ENCODE data around the gene MRFAP1.

Gene MRFAP1

GRCh38 chr4:6673660-6674499 is 33.4 kb downstream of the MRFAP1 start:
- peaks cover 32% of the 10 kb centered on the region for H3K4me1 ChIP-seq
- no peaks in the 10 kb centered on the region for H3K27me3 ChIP-seq (ENCODE audit: low read depth)
- peak overlapping the region; percentile 47 for H3K4me3 ChIP-seq
- peaks cover 18% of the 10 kb centered on the region for H3K36me3 ChIP-seq (replicated peaks)
- peak; percentile 89 to 94 for DNase-seq (ENCODE audit: low spot score in 2 of 2)
- in situ Hi-C loops (cut with MboI; ENCODE audit: low sequenced_read_pairs) = no loop called here
- H3K9me3 ChIP-seq = no peaks in the 10 kb centered on the region; the same call in 1 of the 2 replicates

GRCh38 chr4:6674500-6675149 is 34.1 kb downstream of the MRFAP1 start:
- Histone ChIP-seq H3K27me3 (ENCODE audit: low read depth) (no peaks in the 10 kb centered on the region), H3K4me1 (peaks cover 32% of the 10 kb centered on the region), H3K4me3 (peak overlapping the region; percentile 47), H3K36me3 (replicated peaks) (peaks cover 18% of the 10 kb centered on the region), H3K9me3 (no peaks in the 10 kb centered on the region; the same call in 1 of the 2 replicates)
- peak; percentile 45 to 51 for DNase-seq (ENCODE audit: low spot score in 2 of 2)
- in situ Hi-C loops (cut with MboI; ENCODE audit: low sequenced_read_pairs) = no loop called here

- Histone ChIP-seq H3K9me3 (no peaks in the 10 kb centered on the region; the same call in 1 of the 2 replicates), H3K27me3 (ENCODE audit: low read depth) (no peaks in the 10 kb centered on the region), H3K36me3 (replicated peaks) (peaks cover 18% of the 10 kb centered on the region), H3K4me3 (peak overlapping the region; percentile 9; the same call in 1 of the 2 replicates), H3K4me1 (peaks cover 32% of the 10 kb centered on the region)
- in situ Hi-C loops (cut with MboI; ENCODE audit: low sequenced_read_pairs) = no loop called here
- DNase-seq (ENCODE audit: low spot score in 2 of 2) = no peak
These were observed 36.5 kb downstream of the MRFAP1 start for GRCh38 chr4:6676722-6677558.

- no peaks in the 10 kb centered on the region for H3K9me3 ChIP-seq
- H3K4me1 ChIP-seq = peaks cover 20% of the 10 kb centered on the region
- H3K36me3 ChIP-seq (replicated peaks) = peaks cover 14% of the 10 kb centered on the region
- H3K4me3 ChIP-seq = no peak overlapping the region
- in situ Hi-C loops (cut with MboI; ENCODE audit: low sequenced_read_pairs) = no loop called here
- peak in 1 of 2 experiments; percentile 35 for DNase-seq (ENCODE audit: low spot score in 2 of 2)
- no peaks in the 10 kb centered on the region for H3K27me3 ChIP-seq (ENCODE audit: low read depth)
These were observed 40.0 kb downstream of the MRFAP1 start for GRCh38 chr4:6680372-6681034.

- Histone ChIP-seq H3K27me3 (ENCODE audit: low read depth) (no peaks in the 10 kb centered on the region), H3K36me3 (replicated peaks) (peaks cover 7% of the 10 kb centered on the region), H3K9me3 (no peaks in the 10 kb centered on the region), H3K4me3 (no peak overlapping the region), H3K4me1 (peaks cover 13% of the 10 kb centered on the region)
- in situ Hi-C loops (cut with MboI; ENCODE audit: low sequenced_read_pairs) = no loop called here
- DNase-seq (ENCODE audit: low spot score in 2 of 2) = no peak
These were observed 40.7 kb downstream of the MRFAP1 start for GRCh38 chr4:6681191-6681590.

- in situ Hi-C loops (cut with MboI; ENCODE audit: low sequenced_read_pairs) = no loop called here
- Histone ChIP-seq H3K27me3 (ENCODE audit: low read depth) (no peaks in the 10 kb centered on the region), H3K9me3 (peaks cover 3% of the 10 kb centered on the region; the same call in 1 of the 2 replicates), H3K36me3 (replicated peaks) (no peaks in the 10 kb centered on the region), H3K4me1 (no peaks in the 10 kb centered on the region), H3K4me3 (no peak overlapping the region)
- DNase-seq (ENCODE audit: low spot score in 2 of 2) = no peak
These were observed 42.5 kb downstream of the MRFAP1 start for GRCh38 chr4:6682862-6683590.

- H3K4me1 ChIP-seq = no peaks in the 10 kb centered on the region
- in situ Hi-C loops (cut with MboI; ENCODE audit: low sequenced_read_pairs) = no loop called here
- H3K27me3 ChIP-seq (ENCODE audit: low read depth) = no peaks in the 10 kb centered on the region
- H3K36me3 ChIP-seq (replicated peaks) = no peaks in the 10 kb centered on the region
- no peak for DNase-seq (ENCODE audit: low spot score in 2 of 2)
- H3K4me3 ChIP-seq = no peak overlapping the region
- H3K9me3 ChIP-seq = peaks cover 3% of the 10 kb centered on the region; the same call in 1 of the 2 replicates
These were observed 44.2 kb downstream of the MRFAP1 start for GRCh38 chr4:6684656-6685055.

- in situ Hi-C loops (cut with MboI; ENCODE audit: low sequenced_read_pairs) = no loop called here
- Histone ChIP-seq H3K36me3 (replicated peaks) (no peaks in the 10 kb centered on the region), H3K4me1 (no peaks in the 10 kb centered on the region), H3K4me3 (no peak overlapping the region), H3K27me3 (ENCODE audit: low read depth) (no peaks in the 10 kb centered on the region), H3K9me3 (peaks cover 3% of the 10 kb centered on the region; the same call in 1 of the 2 replicates)
- no peak for DNase-seq (ENCODE audit: low spot score in 2 of 2)
These were observed 45.8 kb downstream of the MRFAP1 start for GRCh38 chr4:6686104-6686787.

- no peaks in the 10 kb centered on the region for H3K27me3 ChIP-seq (ENCODE audit: low read depth)
- no peak overlapping the region for H3K4me3 ChIP-seq
- H3K36me3 ChIP-seq (replicated peaks) = no peaks in the 10 kb centered on the region
- H3K4me1 ChIP-seq = no peaks in the 10 kb centered on the region
- DNase-seq (ENCODE audit: low spot score in 2 of 2) = no peak
- in situ Hi-C loops (cut with MboI; ENCODE audit: low sequenced_read_pairs) = no loop called here
- peaks cover 3% of the 10 kb centered on the region; the same call in 1 of the 2 replicates for H3K9me3 ChIP-seq
These were observed 47.7 kb downstream of the MRFAP1 start for GRCh38 chr4:6687947-6688878.

GRCh38 chr4:6688879-6689505 is 48.5 kb downstream of the MRFAP1 start:
- Histone ChIP-seq H3K36me3 (replicated peaks) (no peaks in the 10 kb centered on the region), H3K9me3 (peaks cover 3% of the 10 kb centered on the region; the same call in 1 of the 2 replicates), H3K4me3 (no peak overlapping the region), H3K4me1 (no peaks in the 10 kb centered on the region), H3K27me3 (ENCODE audit: low read depth) (no peaks in the 10 kb centered on the region)
- DNase-seq (ENCODE audit: low spot score in 2 of 2) = peak in 1 of 2 experiments; percentile 41
- in situ Hi-C loops (cut with MboI; ENCODE audit: low sequenced_read_pairs) = no loop called here

- Histone ChIP-seq H3K9me3 (peaks cover 3% of the 10 kb centered on the region; the same call in 1 of the 2 replicates), H3K36me3 (replicated peaks) (no peaks in the 10 kb centered on the region), H3K4me1 (no peaks in the 10 kb centered on the region), H3K4me3 (no peak overlapping the region), H3K27me3 (ENCODE audit: low read depth) (no peaks in the 10 kb centered on the region)
- no peak for DNase-seq (ENCODE audit: low spot score in 2 of 2)
- in situ Hi-C loops (cut with MboI; ENCODE audit: low sequenced_read_pairs) = no loop called here
These were observed 49.0 kb downstream of the MRFAP1 start for GRCh38 chr4:6689506-6689960.
